ENCODE results near the gene ACCSL.

GRCh38 chr11:44047931-44048431, at the start of gene ACCSL:
- TF ChIP-seq USF2 (IDR thresholded peaks at IDR 0.05; ENCODE audit: borderline replicate concordance, low read depth, low read length) (no peak), JUND (IDR thresholded peaks at IDR 0.05) (no peak), EP300 (IDR thresholded peaks at IDR 0.05; ENCODE audit: borderline replicate concordance in 1 of 2, low read depth in 1 of 2, low read length in 1 of 2) (no peak), NFIC (IDR thresholded peaks at IDR 0.05; ENCODE audit: borderline replicate concordance) (no peak), EZH2phosphoT487 (IDR thresholded peaks at IDR 0.05; ENCODE audit: borderline replicate concordance, low read depth) (no peak)
- TF ChIP-seq, protein P1, sequence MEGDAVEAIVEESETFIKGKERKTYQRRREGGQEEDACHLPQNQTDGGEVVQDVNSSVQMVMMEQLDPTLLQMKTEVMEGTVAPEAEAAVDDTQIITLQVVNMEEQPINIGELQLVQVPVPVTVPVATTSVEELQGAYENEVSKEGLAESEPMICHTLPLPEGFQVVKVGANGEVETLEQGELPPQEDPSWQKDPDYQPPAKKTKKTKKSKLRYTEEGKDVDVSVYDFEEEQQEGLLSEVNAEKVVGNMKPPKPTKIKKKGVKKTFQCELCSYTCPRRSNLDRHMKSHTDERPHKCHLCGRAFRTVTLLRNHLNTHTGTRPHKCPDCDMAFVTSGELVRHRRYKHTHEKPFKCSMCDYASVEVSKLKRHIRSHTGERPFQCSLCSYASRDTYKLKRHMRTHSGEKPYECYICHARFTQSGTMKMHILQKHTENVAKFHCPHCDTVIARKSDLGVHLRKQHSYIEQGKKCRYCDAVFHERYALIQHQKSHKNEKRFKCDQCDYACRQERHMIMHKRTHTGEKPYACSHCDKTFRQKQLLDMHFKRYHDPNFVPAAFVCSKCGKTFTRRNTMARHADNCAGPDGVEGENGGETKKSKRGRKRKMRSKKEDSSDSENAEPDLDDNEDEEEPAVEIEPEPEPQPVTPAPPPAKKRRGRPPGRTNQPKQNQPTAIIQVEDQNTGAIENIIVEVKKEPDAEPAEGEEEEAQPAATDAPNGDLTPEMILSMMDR (IDR thresholded peaks at IDR 0.05) = no peak
